HFFc6 (cell line): ENCODE measurements around the gene KDM4C. TPM values are rescaled to one million over a fixed set of nuclear protein-coding genes. Genes with fewer than 3 reads are reported as not detected.

Experiments
- DNase-seq: peaks from one replicate; pipeline ENCODE4 v3.0.0-alpha.2; 2018
- H3K27ac Mint-ChIP-seq: 2 replicates; pipeline ENCODE4 v1.8.0; 2020; ENCODE audit warnings: mild to moderate bottlenecking, mixed read lengths
- H3K27me3 Mint-ChIP-seq: 2 replicates; pipeline ENCODE4 v1.8.0; 2021; ENCODE audit warnings: mild to moderate bottlenecking, moderate library complexity, mixed read lengths; ENCODE audit not compliant: insufficient read depth
- H3K36me3 Mint-ChIP-seq: 2 replicates; pipeline ENCODE4 v1.8.0; 2021; ENCODE audit warnings: low read depth, mixed read lengths
- H3K4me1 Mint-ChIP-seq: 2 replicates; pipeline ENCODE4 v1.8.0; 2020; ENCODE audit warnings: low read depth, mixed read lengths
- H3K4me3 Mint-ChIP-seq: 2 replicates; pipeline ENCODE4 v1.8.0; 2020; ENCODE audit warnings: mild to moderate bottlenecking, moderate library complexity, mixed read lengths
- H3K9me3 Mint-ChIP-seq: 2 replicates; pipeline ENCODE4 v1.8.0; 2020; ENCODE audit warnings: mild to moderate bottlenecking, mixed read lengths
- total RNA-seq, 6 experiments: library from RNA; stranded (reverse); fragmentation: NEBNext Ultra II Directional; extraction: Animal tissue kit (Norgen Biotek cat#: 25700); gene quantifications; 2 replicates in 1 of 6; 3 replicates in 5 of 6; pipeline ENCODE4 v1.2.3, GENCODE V29; 2021
- TF ChIP-seq, protein P1 (sequence below): fragments of 200-600 bp; sonication (generic); IDR thresholded peaks from 2 replicates; pipeline ENCODE4 v1.5.0; 2021; ENCODE audit warnings: antibody characterized with exemption, mild to moderate bottlenecking

The KDM4C gene
- total RNA-seq, 6 experiments from 2014 or later = 9.1 to 12.0 (median 11.1) TPM

DNA sequence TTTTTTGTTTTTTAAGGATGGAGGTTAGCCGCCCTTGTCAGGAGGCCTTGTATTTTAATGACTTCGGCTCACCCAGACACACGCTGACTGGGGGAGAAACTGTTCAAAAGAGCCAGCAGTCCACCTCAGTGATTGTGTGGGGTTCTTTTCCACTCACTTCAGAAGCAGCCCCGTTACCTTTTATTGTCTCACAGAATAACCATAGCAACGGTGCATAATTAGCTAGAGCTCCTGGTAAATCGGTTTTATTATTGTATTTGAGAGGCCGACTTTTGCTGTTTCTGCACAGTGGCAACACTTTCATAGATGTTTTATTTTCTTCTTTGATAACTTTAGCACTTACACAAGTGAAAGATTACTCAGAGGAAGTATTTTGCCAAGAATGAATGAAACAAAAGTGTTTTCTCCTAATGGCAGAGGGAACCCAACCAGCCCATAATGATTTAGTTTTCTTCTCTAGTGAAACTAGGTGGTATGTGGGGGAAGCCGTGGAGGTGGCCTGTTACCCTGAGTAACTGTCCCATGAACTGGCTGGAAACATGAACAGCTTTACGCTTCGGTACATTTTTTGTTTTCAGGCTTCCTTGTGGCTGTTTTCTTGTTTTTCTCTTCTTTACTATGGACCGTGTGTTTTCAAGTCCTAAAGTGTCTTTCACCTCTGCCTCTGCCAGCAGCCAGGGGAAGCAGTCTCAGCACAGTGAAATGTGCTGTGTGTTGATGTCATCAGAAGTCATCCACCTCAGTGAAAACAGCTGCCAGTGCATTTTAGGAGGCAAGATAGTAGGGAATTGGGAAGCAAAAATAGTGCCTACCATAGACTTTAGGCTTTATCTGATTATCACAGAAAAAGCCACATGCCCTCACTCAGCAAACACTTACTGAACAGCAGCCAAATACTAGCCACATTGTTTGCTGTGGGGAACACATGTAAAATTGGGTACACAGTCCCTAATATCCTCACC, 414.7 kb downstream of the KDM4C start:
- Mint-ChIP-seq H3K27me3 (peaks cover 2% of the 10 kb centered on the region; the same call in 1 of the 2 replicates), H3K4me3 (peak overlapping the region; percentile 25; the same call in 1 of the 2 replicates), H3K36me3 (peaks cover 4% of the 10 kb centered on the region; the same call in 1 of the 2 replicates), H3K4me1 (peaks cover 24% of the 10 kb centered on the region), H3K27ac (peak overlapping the region; percentile 75), H3K9me3 (no peaks in the 10 kb centered on the region)
- TF ChIP-seq, protein P1, sequence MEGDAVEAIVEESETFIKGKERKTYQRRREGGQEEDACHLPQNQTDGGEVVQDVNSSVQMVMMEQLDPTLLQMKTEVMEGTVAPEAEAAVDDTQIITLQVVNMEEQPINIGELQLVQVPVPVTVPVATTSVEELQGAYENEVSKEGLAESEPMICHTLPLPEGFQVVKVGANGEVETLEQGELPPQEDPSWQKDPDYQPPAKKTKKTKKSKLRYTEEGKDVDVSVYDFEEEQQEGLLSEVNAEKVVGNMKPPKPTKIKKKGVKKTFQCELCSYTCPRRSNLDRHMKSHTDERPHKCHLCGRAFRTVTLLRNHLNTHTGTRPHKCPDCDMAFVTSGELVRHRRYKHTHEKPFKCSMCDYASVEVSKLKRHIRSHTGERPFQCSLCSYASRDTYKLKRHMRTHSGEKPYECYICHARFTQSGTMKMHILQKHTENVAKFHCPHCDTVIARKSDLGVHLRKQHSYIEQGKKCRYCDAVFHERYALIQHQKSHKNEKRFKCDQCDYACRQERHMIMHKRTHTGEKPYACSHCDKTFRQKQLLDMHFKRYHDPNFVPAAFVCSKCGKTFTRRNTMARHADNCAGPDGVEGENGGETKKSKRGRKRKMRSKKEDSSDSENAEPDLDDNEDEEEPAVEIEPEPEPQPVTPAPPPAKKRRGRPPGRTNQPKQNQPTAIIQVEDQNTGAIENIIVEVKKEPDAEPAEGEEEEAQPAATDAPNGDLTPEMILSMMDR = no peak
- peak; percentile 32 for DNase-seq

DNA sequence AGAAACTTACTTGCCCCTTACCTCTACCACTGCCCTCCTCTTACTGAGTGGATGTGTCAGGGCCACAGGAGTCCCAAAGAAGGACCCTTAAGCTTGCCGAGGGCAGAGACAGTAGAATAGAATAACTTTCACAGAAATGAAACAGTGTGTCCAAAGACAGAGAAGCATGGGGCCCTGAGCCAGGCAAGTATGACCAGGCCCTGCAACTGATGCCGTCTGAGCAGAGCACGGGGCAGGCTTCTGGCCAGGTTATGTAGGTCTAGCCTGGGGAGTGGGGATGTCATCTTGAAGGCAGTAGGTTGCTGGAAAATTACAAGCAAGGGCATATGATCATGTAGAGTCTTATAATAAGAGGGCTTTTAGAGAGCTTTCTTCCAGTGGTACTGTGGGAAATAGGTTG, 415.4 kb downstream of the KDM4C start:
- H3K27me3 Mint-ChIP-seq = peaks cover 2% of the 10 kb centered on the region; the same call in 1 of the 2 replicates
- H3K27ac Mint-ChIP-seq = no peak overlapping the region
- peaks cover 4% of the 10 kb centered on the region; the same call in 1 of the 2 replicates for H3K36me3 Mint-ChIP-seq
- H3K9me3 Mint-ChIP-seq = no peaks in the 10 kb centered on the region
- TF ChIP-seq, protein P1 = no peak
- H3K4me3 Mint-ChIP-seq = no peak overlapping the region
- no peak for DNase-seq
- peaks cover 24% of the 10 kb centered on the region for H3K4me1 Mint-ChIP-seq

DNA sequence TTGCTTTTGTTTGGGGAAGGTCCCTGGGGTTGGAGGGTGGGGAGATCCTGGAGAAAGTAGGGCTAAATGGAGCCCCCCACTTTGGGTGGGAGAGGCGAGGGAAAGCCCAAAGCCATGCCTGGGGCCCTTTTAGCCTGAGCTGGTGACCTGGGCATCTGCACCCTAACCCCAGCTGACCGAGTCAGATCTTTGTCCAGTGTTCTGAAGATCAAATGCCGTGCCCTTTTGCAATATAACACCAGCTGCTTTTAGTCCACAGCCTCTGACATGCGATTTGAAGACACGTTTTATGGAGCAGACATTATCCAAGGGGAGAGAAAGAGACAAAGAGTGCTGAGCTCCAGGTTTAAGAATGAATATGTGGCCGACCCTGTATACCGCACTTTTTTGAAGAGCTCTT, 416.5 kb downstream of the KDM4C start:
- Mint-ChIP-seq H3K36me3 (peaks cover 4% of the 10 kb centered on the region; the same call in 1 of the 2 replicates), H3K9me3 (no peaks in the 10 kb centered on the region), H3K27ac (no peak overlapping the region), H3K4me3 (no peak overlapping the region), H3K27me3 (peaks cover 2% of the 10 kb centered on the region; the same call in 1 of the 2 replicates), H3K4me1 (peaks cover 24% of the 10 kb centered on the region)
- DNase-seq = no peak
- TF ChIP-seq, protein P1 = no peak

DNA sequence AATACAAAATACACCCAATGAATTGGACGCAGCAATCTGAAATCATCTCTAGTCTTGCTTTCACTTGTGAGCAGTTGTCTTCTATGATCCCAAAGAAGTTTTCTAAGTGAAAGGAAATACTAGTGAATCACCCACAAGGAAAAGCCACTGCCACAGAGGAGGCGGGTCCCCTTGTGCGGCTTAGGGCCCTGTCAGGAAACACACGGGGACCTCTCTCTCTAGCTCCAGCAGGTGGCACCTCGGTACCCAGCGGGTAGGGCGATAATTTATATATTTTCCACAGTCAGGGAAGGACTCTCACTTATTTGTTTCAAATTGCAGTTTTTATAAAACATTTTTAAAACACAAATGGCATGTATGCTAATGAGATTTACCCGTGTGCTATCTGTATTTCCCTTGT, 417.1 kb downstream of the KDM4C start:
- Mint-ChIP-seq H3K4me3 (no peak overlapping the region), H3K9me3 (no peaks in the 10 kb centered on the region), H3K4me1 (peaks cover 18% of the 10 kb centered on the region), H3K36me3 (peaks cover 4% of the 10 kb centered on the region; the same call in 1 of the 2 replicates), H3K27me3 (peaks cover 4% of the 10 kb centered on the region), H3K27ac (no peak overlapping the region)
- TF ChIP-seq, protein P1 = peak; percentile 24; the same call in 1 of the 2 replicates
- DNase-seq = no peak

GRCh38 chr9:7176561-7176960, 418.8 kb downstream of the KDM4C start:
- H3K36me3 Mint-ChIP-seq = peaks cover 4% of the 10 kb centered on the region; the same call in 1 of the 2 replicates
- H3K9me3 Mint-ChIP-seq = no peaks in the 10 kb centered on the region
- TF ChIP-seq, protein P1 = no peak
- H3K27ac Mint-ChIP-seq = no peak overlapping the region
- H3K4me1 Mint-ChIP-seq = peaks cover 15% of the 10 kb centered on the region
- H3K4me3 Mint-ChIP-seq = no peak overlapping the region
- peaks cover 4% of the 10 kb centered on the region for H3K27me3 Mint-ChIP-seq
- no peak for DNase-seq
